ENCODE data around the gene LENG9.
"Not testable (repeated sequence)": the region's sequence is repeated elsewhere in the genome, so short reads cannot be mapped to it uniquely, and the experiment has no call there.

Gene LENG9

GRCh38 chr19:54458648-54459281 is 4.8 kb downstream of the LENG9 start:
- DNase-seq, result no peak

DNA sequence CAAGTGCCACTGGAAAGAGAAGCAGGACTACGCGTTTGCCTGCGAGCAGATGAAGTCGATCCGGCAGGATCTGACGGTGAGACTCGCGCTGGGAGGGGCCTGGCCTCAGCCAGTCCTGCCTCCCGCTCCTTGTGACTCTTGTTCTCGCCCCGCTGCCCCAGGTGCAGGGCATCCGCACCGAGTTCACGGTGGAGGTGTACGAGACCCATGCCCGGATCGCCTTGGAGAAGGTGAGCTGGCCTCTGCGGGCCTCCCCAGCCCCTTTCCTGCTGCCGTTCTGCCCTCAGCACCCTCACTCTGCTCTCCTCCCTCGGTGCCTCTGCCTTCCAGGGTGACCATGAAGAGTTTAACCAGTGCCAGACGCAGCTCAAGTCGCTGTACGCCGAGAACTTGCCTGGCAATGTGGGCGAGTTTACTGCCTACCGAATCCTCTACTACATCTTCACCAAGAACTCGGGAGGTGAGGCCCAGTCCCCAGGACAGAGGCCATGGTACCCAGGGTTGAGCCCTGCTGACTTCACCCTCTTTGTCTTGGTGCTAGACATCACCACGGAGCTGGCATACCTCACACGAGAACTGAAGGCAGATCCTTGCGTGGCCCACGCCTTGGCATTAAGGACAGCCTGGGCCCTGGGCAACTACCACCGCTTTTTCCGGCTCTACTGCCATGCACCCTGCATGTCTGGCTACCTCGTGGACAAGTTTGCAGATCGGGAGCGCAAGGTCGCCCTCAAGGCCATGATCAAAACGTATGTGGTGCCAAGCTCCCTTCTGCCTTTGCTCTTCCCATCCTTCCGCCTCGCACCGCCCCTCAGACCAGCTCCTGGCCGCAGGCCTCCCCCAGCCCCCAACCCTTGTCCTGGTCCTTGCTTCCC is 5.6 kb downstream of the LENG9 start:
- DNase-seq, result no peak

DNA sequence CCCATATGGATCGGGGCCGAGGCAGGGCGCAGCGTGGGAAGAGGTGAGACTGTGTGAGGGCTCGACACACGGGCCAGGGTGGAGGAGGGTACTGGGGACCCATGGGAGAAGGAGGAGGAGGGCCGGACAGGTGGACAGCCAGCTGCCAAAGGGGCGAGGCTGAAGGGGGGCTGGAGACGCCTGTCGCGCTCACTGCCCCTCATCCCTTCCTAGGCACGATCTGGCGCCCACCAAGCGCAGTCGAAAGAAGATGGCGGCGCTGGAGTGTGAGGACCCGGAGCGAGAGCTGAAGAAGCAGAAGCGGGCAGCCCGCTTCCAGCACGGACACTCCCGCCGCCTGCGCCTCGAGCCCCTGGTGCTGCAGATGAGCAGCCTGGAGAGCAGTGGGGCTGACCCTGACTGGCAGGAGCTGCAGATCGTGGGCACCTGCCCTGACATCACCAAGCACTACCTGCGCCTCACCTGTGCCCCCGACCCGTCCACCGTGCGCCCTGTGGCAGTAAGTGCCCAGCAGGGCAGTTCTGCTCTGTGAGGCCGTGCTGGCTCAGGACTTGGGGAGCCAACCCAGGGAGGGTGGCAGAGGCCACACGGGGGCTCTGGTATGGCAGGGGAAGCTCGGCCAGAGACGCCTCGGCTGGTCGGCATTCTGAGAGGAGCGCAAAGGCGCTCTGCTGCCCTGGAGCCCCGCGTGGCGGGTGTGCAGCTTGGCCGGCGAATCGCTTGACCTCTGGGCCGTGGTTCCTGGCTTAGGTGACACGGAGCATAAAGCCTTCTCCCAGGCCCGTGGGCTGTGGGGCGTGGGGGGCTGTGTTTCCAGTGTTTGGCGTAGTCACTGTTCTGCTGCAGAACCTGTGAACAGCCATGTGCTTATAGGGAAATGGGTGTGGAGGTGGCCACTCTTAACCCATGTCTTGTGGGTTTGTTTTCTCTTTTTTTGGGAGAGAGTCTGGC is 6.9 kb downstream of the LENG9 start:
- DNase-seq, result no peak

DNA sequence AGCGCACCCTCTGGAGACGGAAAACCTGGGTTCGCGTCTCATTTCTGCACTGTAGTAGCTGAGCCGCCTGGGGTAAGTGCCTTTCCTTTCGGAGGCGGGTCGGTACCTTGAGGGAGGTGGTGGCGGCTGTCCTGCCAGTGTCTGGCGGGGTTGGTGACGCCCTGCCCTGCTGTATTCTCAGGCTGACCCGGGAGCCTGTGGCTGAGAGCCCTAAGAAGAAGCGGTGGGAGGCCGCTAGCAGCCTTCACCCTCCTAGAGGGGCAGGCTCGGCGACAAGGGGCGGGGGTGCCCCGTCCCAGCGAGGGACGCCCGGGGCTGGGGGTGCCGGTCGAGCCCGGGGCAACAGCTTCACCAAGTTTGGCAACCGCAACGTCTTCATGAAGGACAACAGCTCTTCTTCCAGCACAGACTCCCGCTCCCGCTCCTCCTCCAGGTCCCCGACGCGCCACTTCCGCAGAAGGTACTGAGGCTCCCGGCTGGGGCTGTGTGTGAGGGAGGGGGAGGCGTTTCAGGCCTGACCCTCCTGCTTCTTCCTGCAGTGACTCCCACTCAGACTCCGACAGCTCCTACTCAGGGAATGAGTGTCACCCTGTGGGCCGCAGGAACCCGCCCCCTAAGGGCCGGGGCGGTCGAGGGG is 7.7 kb downstream of the LENG9 start:
- DNase-seq, result no peak

DNA sequence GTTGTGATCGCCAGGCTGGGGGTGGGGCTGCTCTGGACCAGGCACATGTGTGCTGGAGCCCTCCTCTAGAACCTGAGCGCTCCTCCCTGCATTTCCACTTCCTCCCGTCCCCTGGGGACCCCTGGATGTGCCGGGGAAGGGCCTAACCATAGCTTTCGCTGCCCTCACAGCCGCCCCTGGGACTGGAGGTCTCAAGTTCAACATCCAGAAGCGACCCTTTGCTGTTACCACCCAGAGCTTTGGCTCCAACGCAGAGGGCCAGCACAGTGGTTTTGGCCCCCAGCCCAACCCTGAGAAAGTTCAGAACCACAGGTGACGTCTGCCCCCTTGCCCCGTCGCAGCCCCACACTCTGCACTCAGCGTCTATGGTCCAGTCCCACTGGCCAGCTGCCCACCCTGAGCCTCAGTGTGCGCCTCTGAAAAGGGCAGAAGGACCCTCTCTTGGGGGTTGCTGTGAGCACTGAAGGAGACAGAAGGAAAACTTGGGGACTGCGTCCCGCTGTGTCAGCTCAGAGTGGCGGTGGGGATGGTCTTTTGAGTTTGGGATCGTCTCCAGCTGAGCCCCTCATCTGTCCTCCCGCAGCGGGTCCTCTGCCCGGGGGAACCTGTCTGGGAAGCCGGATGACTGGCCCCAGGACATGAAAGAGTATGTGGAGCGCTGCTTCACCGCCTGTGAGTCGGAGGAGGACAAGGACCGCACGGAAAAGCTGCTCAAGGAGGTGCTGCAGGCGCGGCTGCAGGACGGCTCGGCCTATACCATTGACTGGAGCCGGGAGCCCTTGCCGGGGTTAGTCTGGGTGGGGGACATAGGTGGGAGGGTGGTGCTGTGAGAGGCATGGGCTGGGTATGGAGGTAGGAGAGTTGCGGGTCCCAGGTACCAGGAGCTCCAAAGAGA is 8.6 kb downstream of the LENG9 start:
- no peak for DNase-seq

GRCh38 chr19:54453921-54454780 is 9.4 kb downstream of the LENG9 start:
- no peak for DNase-seq

DNA sequence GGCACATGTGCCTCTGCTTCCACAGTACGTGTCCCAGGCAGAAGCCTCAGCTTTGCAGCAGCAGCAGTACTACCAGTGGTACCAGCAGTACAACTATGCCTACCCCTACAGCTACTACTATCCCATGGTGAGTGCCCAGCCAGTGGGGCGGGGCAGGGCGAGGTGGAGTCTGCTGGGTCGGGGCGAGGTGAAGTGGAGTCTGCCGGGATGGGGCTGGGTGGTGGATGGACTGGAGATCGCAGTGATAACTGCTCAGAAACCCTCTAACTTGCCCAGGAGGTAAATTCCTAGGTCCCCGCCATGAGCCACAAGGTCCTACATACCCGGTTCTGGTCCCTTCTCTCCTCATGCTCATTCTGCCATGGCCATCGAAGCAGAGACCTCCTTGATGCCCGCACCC is 11.0 kb downstream of the LENG9 start:
- DNase-seq, result no peak

DNA sequence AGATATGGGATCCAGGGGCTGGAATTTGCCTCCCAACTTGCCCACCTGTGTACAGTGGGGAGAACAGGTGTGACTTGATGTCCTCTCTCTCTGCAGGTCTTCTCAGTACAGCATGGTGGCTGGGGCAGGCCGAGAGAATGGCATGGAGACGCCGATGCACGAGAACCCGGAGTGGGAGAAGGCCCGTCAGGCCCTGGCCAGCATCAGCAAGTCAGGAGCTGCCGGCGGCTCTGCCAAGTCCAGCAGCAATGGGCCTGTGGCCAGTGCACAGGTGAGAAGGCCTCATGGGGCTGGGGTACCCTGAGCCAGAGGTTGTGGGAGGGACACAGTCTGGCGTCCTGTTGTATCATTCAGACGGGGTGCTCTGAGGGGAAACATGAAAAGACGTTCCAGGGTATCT is 11.6 kb downstream of the LENG9 start:
- no peak for DNase-seq

- no peak for DNase-seq
Measured at GRCh38 chr19:54451331-54451871, 12.2 kb downstream of the LENG9 start.

DNA sequence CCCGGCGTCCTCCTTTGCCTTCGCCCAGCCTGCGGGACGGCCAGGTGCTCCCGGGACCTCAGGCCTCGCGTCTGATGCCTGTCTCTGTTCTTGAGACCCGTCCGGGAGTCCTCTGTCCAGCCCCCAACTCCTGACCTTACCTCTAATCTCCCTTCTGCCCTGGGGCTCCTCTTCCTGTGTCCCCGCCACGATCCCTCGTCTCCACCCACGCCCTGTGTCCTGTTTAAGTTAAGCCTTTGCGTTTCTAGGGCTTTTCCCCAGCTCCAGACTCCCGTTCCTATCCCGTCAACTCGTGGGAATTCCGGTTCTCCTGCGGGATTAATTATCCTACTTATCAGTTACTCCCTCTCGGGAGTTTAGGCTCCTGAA is 13.9 kb downstream of the LENG9 start:
- no peak for DNase-seq

DNA sequence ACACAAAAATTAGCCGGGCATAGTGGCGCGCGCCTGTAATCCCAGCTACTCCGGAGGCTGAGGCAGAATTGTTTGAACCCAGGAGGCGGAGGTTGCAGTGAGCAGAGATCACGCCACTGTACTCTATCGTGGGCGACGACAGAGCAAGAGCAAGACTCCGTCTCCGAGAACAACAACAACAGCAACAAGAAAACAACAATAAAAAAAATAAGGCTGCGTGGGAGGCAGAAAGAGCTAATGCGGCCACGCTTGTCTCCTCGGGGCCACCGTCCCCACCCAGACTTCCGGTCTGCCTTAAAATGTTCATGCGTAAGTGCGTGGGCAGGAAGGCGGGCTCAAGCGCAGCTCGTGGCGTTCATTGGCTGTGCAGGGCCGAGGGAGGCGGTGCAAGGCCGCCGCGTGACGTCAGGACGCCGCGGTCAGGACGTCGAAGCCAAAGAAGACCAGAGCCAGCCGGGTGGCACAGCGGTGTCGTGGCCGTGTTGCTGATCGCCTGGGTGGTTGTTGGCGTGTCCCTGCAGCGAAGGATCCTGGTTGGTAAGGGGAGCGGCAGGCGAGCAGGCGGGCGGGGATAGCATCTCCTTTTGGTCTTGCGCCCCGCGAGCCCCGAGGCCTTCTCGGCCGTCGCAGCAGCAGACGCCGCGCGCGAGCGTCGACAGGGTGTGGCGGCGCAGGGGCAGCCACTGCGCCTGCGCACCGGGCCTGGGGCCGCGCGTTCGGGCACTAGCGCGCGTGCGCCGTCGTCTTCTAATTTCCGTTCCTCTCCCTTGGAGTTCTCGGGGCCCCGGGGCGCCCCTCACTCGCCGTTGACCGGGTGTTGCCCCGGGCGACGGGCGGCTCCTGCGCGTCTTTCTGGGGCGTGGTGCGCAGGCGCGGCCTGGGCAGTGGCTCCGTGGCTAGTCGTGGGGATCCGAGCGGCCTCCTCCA is 14.5 kb downstream of the LENG9 start, which contains the start of gene LENG8:
LENG8 (plus strand) TSS at position 426 of the 927 bp plus-strand sequence. CDS start 2,146 bp downstream, outside the sequence.
- peak; percentile 99 for DNase-seq

- peak; percentile 81 for DNase-seq
Measured at GRCh38 chr19:54448040-54448773, 15.4 kb downstream of the LENG9 start.

- not testable (repeated sequence) for DNase-seq
Measured at GRCh38 chr19:54446349-54446748, 17.2 kb downstream of the LENG9 start.

DNA sequence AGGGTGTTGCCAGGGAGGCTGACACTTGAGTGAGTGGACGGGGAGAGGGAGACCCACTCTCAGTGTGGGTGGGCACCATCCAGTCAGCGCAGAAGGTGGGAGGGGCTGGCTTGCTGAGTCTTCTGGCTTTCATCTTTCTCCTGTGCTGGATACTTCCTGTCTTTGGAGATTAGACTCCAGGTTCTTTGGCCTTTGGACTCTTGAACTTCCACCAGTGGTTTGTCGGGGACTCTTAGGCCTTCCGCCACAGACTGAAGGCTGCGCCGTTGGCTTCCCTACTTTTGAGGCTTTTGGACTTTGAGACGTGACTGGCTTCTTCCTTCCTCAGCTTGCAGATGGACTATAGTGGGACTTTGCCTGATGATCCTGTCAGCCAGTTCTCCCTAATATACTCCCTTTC is 18.8 kb downstream of the LENG9 start:
- no peak for DNase-seq

DNA sequence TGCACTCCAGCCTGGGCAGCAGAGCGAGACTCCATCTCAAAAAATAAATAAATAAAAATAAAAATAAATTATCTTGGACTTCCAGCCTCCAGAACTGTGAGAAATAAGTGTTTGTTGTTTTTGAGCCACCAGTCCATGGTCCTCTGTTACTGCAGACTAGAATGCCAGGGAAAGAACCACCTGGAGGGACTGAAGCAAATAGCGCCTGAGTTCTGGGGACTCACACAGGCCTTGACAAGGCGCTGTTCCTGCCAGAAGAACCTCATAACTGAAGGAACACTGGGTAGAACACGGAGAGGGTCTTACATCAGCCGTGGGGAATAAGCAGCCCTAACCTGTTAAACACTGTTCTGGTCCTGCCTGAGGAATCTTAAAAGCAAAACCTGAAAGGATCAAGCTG is 22.9 kb downstream of the LENG9 start:
- DNase-seq, result no peak

- DNase-seq, result peak; percentile 79
Measured at GRCh38 chr19:54439174-54439851, 24.3 kb downstream of the LENG9 start.

DNA sequence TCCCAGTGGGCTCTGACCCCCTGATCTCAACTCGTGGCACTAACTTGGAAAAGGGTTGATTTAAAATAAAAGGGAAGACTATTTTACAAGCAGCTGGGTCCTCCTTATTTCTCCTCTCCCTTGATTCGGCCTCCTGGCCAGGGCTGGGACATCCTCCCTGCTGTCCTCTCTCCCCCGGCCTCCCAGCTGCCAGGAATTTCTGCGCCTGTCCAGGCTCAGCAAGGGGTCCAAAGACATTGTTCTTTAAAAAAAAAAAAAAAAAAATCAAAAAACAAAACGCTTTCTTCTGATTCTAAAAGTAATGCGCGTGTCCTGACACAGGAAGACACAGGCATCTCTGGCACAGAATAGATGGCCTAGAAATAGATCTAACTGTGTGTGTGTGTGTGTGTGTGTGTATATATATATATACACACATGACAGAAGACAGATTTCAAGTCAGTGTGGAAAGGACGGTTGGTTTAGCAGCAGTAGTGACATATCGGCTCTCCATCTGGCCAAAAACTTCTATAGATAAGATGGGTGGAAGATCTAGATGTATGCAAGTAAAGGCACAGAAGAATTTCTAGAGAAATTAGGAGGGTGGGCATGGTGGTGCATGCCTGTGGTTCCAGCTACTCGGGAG is 26.8 kb downstream of the LENG9 start:
- no peak for DNase-seq

Data from eye (tissue), 1 donor.